ENCODE results near the gene PEAK1. TPM values are rescaled to one million over a fixed set of nuclear protein-coding genes. Genes with fewer than 3 reads are reported as not detected.

PEAK1 gene
- total and polyA plus RNA-seq, 10 of the 15 experiments (the other 5 are each of a cell fraction or from before 2014, with no cell fraction given), result 0.62 to 24.2 (median 11.2) TPM

GRCh38 chr15:77414789-77415442, 5.0 kb downstream of the PEAK1 start:
- intact Hi-C loops (cut with micrococcal nuclease; ENCODE audit: unreplicated experiment), result no loop called here
- DNase-seq (ENCODE audit: low read depth, low spot score) (no peak), FAIRE-seq (no peak), ATAC-seq (no peak)
- Histone ChIP-seq H4K20me1 (ENCODE audit: control insufficient read depth, insufficient read depth) (no peaks in the 10 kb centered on the region), H3K27me3 (replicated peaks in 1 of 2; ENCODE audit: control insufficient read depth in 2 of 2, insufficient read depth in 2 of 2, low read length in 1 of 2) (no peaks in the 10 kb centered on the region), H3K36me3 (ENCODE audit: control insufficient read depth in 2 of 2, insufficient read depth in 2 of 2, low read length in 1 of 2) (no peaks in the 10 kb centered on the region), H3K4me2 (ENCODE audit: control insufficient read depth, insufficient read depth) (no peak overlapping the region), H3K4me3 (no peak overlapping the region), H3K9me3 (replicated peaks; ENCODE audit: control insufficient read depth, insufficient read depth, low read length) (no peaks in the 10 kb centered on the region), H3K27ac (ENCODE audit: control insufficient read depth, insufficient read depth) (no peak overlapping the region), H3K79me2 (ENCODE audit: control insufficient read depth, insufficient read depth, low read length) (peaks cover 16% of the 10 kb centered on the region), H3K9ac (ENCODE audit: control insufficient read depth, insufficient read depth, low read length) (no peak overlapping the region), H3K4me1 (ENCODE audit: control insufficient read depth, insufficient read depth, low read length) (peaks cover 5% of the 10 kb centered on the region), H2AFZ (ENCODE audit: control insufficient read depth, low read depth, low read length) (no peak overlapping the region)
- BruUV-seq (replicated peaks), result no TSS peak
- SMC1A ChIA-PET (ENCODE audit: uncharacterized antibody, unreplicated experiment), result interaction anchor here (0.8 to 7.6 kb wide), 5 partner anchors 9 to 229 kb away, joined by 3 to 107 read pairs (median 3); no protein-coding TSS in a partner anchor
- POLR2A ChIA-PET, result interaction anchor here (0.8 kb wide), 1 partner anchor 229 kb away, joined by 3 read pairs; no protein-coding TSS in a partner anchor
- RAD21 ChIA-PET (ENCODE audit: unreplicated experiment), result interaction anchor here (1.2 to 2.2 kb wide), 4 partner anchors 226 to 236 kb away, joined by 3 to 6 read pairs (median 4); no protein-coding TSS in a partner anchor
- TF ChIP-seq ZNF687 (IDR thresholded peaks at IDR 0.05) (no peak), FOXM1 (IDR thresholded peaks at IDR 0.05; ENCODE audit: low read depth, low read length) (no peak), PAX8 (IDR thresholded peaks at IDR 0.05) (no peak), SIX5 (IDR thresholded peaks at IDR 0.05; ENCODE audit: low read depth, low read length, severe bottlenecking) (no peak), NR2C1 (IDR thresholded peaks at IDR 0.05) (no peak), EED (IDR thresholded peaks at IDR 0.05; ENCODE audit: low read depth) (no peak), SIN3A (IDR thresholded peaks at IDR 0.05; ENCODE audit: low read depth, low read length) (no peak), SRF (IDR thresholded peaks at IDR 0.05; ENCODE audit: low read depth in 2 of 2, low read length in 2 of 2) (no peak)
- WGBS (ENCODE audit: insufficient coverage, insufficient replicate concordance, low lambda C conversion rate, missing lambda C conversion rate), result 93% methylated on average over 2 of the region's 2 CpGs
- CTCF ChIA-PET, result interaction anchor here (1.4 kb wide), 1 partner anchor 228 kb away, joined by 3 read pairs; no protein-coding TSS in a partner anchor
- in situ Hi-C loops (cut with MboI), result no loop called here

All from GM12878 (cell line).